Stimulated activated CD4-positive, alpha-beta T cell treated with anti-CD3 and anti-CD28 coated beads, Interleukin-2, amount 100 ng/mL, for 4 hours (primary cell): ENCODE measurements around the gene PRM3.

Source experiments
- DNase-seq: peaks from one replicate; pipeline ENCODE4 v3.0.0-alpha.2; 2020; ENCODE audit warnings: low read depth

The PRM3 gene

DNA sequence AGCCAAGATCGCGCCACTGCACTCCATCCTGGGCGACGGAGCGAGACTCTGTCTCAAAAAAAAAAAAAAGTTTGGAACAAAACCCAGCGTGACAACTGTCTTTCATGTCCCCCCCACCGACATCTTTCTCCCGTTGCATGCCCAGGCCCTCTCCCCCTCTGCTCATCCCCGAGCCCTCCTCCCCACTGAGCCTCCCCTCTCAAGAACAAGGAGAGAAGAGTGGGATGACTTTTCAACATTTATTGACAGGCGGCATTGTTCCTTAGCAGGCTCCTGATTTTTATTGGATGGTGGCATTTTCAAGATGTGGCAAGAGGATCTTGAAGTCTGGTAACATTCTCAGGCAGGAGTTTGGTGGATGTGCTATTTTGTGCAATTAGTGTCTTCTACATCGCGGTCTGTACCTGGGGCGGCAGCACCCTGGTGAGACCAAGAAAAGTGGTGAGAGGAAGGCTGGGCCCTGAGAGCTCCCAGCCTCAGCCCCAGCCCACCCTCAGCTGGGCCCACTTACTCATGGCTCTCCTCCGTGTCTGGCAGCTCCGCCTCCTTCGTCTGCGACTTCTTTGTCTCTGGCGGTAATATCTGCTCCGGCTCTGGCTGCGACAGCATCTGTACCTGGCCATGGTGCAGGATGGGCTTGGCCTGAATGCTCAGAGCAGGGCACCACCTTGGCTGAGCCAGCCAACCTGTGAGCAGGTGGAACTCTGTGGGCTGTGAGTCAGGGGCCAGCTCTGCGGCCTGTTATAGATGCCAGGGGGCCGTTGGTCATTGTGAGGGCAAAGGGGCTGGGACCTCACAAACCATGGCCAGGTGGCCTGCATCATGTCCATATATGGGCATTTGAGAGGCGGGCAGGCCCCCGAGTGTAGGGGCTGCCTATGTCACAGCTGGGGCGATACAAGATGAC is 7.4 kb upstream of the PRM3 start, which contains the start of gene PRM1:
PRM1 (minus strand) TSS at position 715 of the 907 bp plus-strand sequence; CDS start at position 623, 92 bp downstream.
- no peak for DNase-seq

DNA sequence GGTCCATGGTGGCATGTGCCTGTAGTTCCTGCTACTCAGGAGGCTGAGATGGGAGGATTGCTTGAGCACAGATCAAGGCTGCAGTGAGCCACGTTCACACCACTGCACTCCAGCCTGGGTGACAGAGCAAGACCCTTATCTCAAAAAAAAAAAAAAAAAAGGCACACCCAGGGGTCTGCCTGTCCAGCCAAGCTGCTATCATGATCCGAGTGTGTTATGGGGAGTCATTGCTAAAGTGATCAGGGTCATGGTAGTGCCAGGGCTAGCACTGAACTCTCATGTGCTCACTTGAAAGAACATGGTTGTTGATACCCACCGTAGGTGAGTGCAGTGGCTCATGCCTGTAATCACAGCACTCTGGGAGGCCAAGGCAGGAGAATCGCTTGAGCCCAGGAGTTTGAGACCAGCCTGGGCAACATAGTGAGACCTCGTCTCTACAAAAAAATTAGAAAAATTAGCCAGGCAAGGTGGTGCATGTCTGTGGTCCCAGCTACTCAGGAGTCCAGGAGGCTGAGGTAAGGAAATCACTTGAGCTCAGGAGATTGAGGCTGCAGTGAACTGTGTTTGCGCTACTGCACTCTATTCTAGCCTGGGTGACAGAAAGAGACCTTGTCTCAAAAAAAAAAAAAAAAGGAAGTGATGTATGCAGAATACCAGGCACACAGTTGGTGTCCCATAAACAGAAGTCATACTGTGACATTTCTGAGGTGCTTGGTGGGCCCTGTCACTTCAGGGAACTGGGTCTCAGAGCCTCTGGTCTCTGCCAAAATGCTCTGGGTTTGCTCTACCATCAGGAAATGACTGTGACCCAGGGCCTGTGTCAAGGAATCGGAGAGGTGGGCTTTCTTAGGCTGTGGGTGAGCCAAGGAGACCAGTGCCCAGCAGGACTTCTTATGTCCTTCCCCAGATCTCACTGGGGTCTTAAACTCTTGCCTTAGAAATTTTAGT is 5.5 kb upstream of the PRM3 start:
- no peak for DNase-seq

DNA sequence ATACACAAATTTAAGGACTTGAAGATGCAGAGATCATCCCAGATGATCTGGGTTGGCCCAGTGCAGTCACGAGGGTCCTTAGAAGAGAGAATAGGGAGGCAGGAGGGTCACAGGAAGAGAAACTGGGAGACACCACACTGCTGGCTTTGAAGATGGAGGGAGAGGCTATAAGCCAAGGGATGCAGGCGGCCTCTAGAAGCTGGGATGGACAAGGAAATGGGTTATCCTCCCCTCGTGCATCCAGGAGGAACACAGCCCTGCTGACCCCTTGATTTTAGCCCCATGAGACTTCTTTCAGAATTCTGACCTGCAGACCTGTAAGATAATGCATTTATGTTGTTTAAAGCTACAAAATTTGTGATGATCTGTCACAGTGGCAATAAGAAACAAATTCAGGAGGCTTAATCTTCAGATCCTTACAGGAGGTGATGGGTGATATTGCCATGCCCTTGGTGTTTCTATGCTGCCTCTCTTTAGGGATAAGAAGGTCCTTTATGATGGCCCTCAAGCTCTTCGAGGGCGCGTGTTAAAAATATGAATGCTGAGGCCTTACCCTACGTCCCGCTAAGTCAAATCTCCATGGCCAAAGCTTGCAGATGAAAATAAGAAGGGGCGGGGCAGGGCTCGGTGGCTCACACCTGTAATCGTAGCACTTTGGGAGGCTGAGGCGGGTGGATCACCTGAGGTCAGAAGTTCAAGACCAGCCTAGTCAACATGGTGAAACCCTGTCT is 4.3 kb upstream of the PRM3 start:
- DNase-seq, result no peak

DNA sequence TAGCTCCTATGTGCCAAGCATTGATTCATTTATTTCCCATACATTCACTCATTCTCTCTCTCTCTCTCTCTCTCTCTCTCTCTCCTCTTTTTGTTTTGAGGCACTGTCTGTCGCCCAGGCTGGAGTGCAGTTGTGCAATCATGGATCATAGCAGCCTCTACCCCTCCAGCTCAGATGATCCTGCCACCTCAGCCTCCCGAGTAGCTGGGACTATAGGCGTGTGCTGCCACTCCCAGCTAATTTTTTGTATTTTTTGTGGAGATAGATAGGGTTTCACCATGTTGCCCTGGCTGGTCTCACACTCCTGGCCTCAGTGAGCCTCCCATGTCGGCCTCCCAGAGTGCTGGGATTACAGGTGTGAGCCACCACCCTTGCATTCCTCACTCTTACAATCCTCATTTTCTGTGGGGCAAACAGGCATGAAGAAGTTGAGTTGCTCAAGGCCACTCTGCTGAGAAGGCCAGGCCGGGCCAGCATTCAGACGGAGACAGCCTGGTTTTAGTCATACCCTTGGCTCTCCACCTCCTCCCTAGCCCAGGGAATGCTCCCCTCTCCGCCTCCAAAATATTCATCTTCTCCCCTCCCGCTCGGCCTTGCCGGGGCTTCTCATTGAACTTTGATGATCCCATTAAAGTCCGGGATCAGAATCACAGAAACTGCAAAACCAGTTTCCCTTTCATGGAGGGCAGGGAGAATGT is 3.6 kb upstream of the PRM3 start:
- no peak for DNase-seq

DNA sequence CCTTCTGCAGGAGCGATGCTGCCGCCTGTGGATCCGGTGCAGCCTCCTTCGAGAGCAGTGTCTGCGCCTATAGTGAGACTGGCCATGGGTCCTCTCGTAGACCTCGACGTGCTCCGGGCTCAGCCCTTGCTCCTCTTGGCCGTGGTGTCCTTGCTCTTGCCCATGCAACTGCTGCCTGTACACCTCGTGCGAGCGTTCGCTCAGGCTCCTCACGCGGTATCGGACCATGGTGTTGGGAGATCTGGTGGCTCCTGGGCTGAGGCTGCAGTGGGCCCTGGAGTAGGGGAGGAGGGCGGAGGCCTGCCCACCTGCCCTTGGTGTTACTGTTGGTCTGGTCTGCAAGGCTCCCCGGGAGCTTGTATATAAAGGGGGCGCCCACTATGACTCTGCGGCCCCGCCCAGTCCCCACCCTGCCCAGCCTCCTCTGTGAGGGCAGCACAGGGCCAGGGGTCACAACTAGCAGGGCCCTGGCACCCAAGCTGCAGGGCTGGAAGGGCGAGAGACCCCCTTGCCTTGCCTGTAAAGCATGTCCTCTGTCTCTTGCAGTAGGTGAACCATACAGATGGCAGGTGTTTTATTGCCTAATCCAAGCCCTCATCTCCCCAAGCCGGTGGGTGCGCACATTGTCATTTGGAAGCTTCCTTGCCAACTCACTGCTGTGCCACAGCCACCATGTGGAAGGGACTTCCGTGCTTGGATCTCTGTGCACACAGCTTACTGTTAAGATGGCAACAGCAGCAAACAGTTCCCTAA is 2.9 kb upstream of the PRM3 start, which contains the start of gene PRM2:
PRM2 (minus strand) TSS at position 338 of the 753 bp plus-strand sequence; CDS start at position 228, 110 bp downstream.
- DNase-seq, result no peak

DNA sequence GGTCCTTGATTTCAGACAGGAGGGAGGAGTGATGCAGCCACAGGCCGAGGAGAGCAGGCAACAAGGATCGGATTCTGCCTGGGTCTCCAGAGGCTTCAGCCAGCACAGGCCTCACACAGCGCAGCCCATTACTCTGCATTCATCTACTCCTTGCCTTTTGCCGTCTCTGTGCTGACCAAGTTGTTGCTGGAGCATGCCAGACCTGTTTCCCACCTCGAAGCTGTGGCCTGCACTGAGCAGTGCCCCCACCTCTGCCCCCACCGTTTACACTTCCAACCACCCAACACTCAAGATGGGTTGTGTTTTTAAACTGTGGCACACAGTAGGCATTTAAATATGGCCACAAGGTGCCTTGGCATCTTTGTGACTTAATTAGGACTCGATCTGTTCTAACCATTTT is 1.5 kb upstream of the PRM3 start:
- DNase-seq, result no peak

DNA sequence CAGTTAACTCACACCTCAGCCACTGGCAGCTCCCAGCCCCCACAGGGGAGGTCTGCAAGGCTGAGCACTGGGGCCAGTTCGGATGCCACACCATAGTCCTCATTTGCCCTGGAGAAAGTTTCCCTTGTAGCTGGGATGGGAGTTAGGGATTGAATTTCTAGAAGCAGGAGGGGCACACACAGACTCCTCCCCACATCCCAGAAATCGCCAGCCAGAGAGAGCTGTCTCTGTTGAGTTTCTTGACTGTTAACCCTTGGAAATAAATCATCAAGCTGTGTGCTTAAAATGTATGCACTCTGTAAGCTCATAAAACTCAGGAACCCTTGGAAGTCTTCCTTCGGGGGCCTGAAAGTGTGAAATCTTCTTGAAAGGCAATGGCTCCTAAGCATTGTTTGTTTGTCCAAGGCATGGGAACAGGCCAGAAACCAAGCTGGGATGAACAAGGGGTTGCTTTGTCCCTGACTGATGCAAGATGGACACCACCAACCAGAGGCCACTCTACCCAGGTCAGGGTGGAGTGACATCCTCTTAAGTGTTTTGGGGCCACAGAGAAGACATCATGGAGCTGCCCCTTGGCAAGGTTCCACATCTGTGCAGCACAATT is 394 bp upstream of the PRM3 start:
- no peak for DNase-seq

DNA sequence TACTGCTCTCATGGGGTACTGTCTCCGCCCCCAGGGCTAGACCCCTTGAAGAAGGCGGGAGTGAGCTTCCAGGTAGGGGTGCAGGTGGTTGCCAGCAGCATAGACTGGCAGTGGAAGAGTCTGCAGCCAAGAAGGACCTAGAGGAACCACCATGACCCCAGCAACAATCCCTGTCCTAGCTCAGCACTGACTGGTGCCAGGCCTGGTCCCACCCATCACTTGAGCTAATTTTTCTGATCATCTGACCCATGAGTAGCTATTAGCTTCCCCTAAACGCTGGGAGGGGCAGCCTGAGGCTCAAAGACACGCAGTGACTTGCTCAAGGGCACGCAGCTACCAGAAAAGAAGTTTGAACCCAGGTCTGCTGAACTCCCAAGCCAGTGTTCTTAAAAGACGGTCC is 945 bp downstream of the PRM3 start:
- DNase-seq, result no peak

DNA sequence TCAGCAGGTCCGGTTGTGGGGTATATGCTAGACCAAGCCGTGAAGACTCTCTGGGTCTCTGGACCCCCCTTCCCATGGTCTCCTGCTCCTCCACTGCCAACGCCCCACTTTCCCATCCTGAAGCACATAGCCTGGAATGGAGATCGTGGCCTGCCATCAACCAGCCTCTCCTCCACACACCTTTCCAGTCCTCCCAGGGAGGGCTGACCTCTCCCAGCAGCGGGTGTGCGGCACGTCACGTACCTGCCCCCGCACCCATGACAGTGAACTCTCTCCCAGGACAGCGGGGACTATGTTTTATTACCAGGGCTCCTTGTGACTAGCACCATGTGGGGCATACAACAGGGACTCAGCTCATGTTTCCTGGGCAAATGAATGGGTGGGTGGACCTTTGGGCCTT is 1.8 kb downstream of the PRM3 start:
- DNase-seq, result no peak

DNA sequence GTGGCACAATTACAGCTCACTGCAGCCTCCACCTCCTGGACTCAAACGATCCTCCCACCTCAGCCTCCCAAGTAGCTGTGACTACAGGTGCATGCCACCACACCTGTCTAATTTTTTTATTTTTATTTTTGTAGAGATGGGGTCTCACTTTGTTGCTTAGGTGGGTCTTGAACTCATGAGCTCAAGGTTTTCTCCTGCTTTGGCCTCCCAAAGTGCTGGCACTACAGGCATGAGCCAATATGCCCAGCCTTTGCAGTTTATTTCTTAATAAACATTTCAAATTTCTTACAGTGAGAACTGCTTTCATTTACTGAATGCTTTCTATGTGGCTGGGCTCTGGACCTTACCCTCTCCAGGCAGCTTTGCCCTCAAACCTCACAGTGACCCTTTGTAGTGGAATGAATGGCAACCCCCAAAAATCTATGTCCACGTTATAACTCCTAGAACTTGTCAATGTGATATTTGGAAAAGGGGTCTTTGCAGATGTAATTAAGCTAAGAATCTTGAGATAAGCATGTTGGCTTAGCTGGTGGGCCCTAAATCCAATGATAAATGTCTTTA is 2.7 kb downstream of the PRM3 start:
- DNase-seq, result no peak

DNA sequence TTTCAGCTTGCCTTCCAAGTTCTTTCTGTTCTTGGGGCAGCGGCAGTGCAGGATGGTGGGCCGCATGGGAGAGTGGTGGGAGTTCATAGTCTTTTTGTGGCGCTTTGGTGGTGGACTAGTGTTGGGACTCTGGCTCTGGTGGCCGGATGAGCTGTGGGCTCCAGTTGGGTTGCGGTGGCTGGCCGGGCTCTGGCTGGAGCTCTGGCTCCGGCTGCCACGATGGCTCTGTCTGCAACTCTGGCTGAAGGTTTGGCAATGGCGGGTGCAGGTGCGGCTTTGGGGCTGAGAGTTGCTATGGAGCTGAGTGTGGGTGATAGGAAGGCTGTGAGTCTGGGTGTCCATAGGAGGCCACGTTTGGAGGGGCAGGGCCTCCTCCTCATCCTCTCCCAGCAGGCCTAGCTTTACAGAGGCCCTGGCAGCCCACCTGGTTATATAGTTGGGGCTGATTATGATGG is 4.5 kb downstream of the PRM3 start, which contains the start of gene TNP2:
TNP2 (minus strand) TSS at position 405 of the 455 bp plus-strand sequence; CDS start at position 342, 63 bp downstream.
- no peak for DNase-seq

DNA sequence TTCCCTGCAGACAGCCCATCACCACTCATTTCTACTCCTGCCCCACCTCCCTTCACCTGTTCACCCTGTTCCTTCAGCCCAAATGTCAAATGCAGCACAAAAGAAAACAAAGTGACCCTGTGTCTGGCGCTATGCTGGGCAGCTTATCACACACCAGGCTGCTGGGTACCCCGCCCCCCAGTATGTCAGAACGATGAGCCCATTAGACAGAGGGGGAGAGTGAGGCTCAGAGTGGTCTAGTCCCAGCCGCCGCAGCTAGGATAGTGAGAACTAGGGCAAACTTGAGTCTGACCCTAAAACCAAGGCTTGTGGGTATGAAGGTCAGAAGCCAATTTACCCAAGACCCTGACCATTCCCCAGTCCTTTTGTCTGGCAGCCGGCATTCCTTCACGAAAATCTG is 8.3 kb downstream of the PRM3 start:
- no peak for DNase-seq

DNA sequence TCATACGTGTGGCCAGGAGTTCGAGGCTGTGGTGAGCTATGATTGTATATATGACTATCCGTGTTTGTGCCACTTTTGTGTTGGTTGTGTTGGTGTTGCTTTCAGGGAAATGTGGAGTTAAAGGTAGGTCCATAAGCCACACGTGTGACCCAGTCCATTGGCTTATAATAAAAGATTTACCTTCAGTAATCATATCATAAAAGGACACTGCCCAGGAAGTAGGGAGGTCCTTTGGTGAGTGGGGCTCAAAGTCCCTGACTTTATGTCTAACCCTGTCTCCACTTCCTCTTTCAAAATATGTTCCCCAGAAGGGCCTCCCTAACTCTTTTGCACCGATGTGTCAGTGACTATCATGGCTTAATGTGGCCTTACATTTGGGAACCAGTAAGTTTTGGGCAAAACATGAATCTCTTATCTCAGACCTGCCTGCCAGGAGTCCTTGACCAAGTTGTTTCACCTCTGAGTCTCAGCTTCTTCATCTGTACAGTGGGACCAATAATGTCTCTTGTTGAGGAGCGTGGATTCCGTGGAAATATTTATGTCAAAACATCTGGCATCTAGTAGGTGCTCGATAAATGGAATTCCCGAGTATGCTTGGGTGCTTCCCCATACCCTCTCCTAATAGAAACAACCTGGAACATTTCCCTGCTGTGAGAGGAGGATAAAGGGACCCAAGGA is 9.1 kb downstream of the PRM3 start:
- no peak for DNase-seq

DNA sequence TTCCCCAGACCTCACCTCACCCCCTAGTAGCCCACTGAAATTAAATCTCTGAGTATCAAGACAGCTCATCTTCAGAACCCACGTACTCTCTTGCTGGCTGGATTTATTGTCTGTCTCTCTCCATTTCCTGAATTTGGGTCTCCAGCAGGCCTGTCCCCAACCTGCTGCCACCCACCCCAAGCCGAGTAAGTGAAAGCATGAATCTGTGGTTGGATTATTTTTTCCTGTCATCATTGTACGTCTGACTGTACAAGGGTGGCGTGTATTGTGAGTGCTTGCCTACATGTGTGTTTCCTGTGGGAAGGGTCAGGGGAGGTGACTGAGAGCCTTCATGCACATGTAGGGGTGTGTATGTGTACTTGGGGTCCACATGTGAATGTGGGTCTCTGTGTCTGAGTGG is 9.7 kb downstream of the PRM3 start:
- DNase-seq, result no peak

DNA sequence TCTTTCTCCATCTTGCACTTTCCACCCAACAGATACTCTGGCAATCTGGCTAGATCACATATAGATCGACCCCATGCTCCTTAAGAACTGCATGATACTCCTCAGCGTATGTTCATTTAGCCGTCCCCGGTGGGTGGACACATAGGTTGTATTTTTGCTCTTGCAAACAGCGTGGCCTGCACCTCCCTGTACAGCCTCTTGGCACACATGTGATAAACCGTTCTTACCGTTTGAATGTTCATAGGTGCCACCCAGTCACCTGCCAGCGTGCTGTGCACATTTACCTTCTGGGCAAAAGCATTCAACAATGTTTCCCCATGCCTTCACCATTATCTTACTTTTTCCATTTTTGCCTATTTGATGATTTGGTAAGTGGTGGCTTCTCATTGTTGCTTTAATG is 10.5 kb downstream of the PRM3 start:
- DNase-seq, result no peak

DNA sequence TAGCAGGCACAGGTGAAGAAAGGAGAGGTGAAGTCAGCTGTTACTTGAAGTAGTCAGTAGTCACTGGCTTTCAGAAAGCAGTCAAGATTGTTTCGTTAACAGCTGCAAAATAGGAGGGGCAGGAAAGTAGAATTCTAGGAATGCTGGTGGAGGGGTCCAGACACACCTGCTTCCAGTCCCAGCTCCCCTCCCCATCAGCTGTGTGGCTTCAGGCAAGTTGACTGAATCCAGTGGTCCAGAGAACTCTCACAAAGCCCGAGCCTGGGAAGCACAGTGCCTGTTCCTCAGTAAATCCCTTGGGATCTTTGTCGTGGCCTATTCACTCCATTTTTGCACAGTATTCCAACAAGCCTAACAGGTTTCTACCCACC is 12.8 kb downstream of the PRM3 start:
- DNase-seq, result no peak

DNA sequence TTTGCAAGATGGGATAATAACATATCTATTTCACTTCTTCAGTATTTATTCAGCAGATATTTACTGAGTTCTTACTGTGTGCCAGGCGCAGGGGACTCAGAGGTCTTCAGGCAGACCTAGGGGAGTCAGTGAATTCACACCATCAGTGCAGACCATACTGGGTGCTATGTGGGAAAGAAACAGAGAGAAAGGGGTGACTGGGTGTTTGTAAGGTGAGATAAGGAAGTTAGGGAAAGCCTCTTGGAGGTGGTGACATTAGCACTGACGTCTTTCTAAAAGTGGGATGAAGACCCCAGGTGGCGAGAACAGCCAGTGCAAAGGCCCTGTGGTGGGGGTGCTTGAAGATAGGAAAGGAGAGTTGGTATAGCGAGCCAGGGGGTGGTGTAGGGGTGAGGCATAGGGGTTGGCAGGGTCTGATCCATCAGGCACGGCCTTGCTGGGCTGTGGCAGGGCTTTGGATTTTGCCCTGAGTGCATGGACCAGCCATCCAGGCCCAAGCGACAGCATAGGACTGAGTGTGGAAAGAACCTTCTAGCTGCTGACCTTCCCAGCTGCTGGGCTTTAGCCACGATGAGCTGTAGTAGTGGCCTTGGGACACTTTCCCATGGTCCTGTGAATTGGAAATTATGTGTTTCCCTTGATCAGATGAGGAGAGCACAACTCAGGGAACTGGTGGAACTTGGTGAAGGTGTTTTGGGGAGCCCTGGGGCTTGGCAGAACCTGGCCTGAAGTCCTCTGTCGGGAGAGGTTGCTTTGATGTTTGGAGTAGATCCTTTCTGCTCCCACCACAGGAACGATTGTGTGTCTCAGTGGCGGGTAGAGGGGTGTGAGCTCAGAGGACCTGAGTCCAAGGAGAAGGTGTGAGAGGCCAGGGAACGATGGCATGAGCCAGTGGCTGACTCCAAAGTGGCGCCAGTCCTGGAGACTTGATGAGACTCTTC is 13.5 kb downstream of the PRM3 start:
- no peak for DNase-seq
